ENCODE results near the gene SMURF1. TPM values are rescaled to one million over a fixed set of nuclear protein-coding genes. Genes with fewer than 3 reads are reported as not detected.

Gene SMURF1
- total and polyA plus RNA-seq, 7 donors = 8.4 to 18.0 (median 14.1) TPM

DNA sequence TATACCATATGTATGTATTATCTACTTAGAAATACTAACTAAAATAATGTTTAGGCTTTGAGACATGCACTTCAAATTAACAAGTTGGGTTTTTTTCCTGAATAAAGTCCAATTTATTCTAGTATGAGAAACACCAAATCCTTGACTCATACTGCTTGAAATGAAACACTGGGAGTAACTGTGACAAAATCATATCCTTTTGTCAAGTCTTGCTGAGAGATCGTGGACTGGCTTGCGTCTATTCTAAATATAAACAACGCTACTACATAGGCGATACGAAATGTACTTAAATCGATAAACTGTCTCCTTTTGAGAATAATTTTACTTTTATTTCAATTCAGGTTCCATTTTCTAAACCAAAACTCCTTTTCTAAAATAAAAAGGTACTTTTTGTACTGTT lies 16.3 kb downstream of the SMURF1 start:
- Histone ChIP-seq H3K4me3 (no peak overlapping the region), H3K4me1 (peaks cover 0 to 70% (median 53%) of the 10 kb centered on the region in 4 donors), H3K9me3 (no peaks in the 10 kb centered on the region), H3K36me3 (no peaks in the 10 kb centered on the region), H3K27me3 (no peaks in the 10 kb centered on the region), H3K27ac (peak overlapping the region in 3 of 4 donors; percentile 12 to 58 (median 33))
- WGBS, 2 donors = 85 to 87% methylated on average over 6 of the region's 6 CpGs
- no peak for DNase-seq
- intact Hi-C loops (cut with DNase I) = no loop called here
- TF ChIP-seq EP300 (IDR thresholded peaks at IDR 0.05) (no peak), POLR2A (IDR thresholded peaks at IDR 0.05) (no peak), CTCF (IDR thresholded peaks at IDR 0.05) (no peak), POLR2AphosphoS5 (IDR thresholded peaks at IDR 0.05) (no peak)

GRCh38 chr7:99126921-99127553 lies 16.9 kb downstream of the SMURF1 start:
- 73 to 79% methylated on average over 14 of the region's 14 CpGs for WGBS, 2 donors
- Histone ChIP-seq H3K4me3 (no peak overlapping the region), H3K4me1 (peaks cover 0 to 67% (median 55%) of the 10 kb centered on the region in 4 donors), H3K27ac (peak overlapping the region in 3 of 4 donors; percentile 12 to 58 (median 26)), H3K36me3 (no peaks in the 10 kb centered on the region), H3K9me3 (no peaks in the 10 kb centered on the region), H3K27me3 (no peaks in the 10 kb centered on the region)
- no peak for DNase-seq
- TF ChIP-seq CTCF (IDR thresholded peaks at IDR 0.05) (no peak), EP300 (IDR thresholded peaks at IDR 0.05) (no peak), POLR2AphosphoS5 (IDR thresholded peaks at IDR 0.05) (no peak), POLR2A (IDR thresholded peaks at IDR 0.05) (no peak)
- intact Hi-C loops (cut with DNase I) = no loop called here

DNA sequence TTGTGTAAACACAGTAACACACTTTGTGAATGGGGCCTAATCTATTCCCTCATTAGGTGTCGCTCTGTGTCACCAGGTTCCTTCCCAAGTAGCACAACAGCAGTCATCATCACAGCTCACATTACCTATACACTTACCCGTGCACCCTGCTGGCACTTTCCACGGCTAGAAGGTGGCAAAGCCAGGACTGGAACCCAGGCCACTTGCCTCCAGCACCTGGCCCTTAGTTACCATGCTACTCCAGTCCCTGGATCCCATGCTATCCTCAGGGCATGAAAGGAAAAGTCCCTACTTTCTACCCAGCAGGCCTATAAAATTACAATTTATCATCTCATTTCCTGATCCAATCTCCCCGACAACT lies 18.4 kb downstream of the SMURF1 start:
- H3K4me1 ChIP-seq = peaks cover 0 to 79% (median 63%) of the 10 kb centered on the region in 4 donors
- intact Hi-C loops (cut with DNase I) = no loop called here

DNA sequence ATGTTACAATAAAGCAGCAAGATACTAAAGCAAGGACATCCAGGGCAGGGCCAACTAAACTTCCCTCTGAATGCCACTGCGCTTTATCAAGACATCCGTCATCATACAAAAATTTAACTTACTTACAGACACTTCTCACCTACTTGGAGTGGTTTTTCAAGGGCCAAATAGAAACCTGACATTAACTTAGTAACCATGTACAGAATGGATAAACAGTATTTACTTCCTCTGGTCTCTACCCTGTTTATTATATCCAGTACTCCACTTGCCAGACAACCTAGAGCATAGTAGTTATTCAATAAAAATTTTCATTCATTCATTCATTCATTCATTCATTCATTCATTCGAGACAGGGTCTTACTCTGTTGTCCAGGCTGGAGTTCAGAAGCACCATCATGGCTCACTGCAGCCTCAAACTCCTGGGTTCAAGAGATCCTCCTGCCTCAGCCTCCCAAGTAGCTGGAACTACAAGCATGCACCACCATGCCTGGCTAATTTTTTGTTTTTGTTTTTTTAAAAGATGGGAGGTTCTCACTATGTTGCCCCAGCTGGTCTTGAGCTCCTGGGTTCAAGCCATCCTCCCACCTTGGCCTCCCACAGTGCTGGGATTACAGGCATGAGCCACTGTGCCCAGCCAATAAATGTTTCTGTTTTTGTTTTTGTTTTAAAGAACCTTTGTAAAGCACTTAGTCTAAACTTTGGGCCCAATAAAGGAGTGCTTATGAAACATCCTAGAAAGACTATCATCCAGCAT lies 19.0 kb downstream of the SMURF1 start:
- no peak overlapping the region for H3K4me3 ChIP-seq

More for the DNA sequence above, 18.4 kb downstream of the SMURF1 start:
- H3K9me3 ChIP-seq = no peaks in the 10 kb centered on the region
- H3K36me3 ChIP-seq = no peaks in the 10 kb centered on the region
- DNase-seq = no peak
- WGBS, 2 donors = 27 to 76% methylated on average over 4 of the region's 4 CpGs
- no peak overlapping the region for H3K4me3 ChIP-seq
- H3K27ac ChIP-seq = no peak overlapping the region
- H3K27me3 ChIP-seq = no peaks in the 10 kb centered on the region
- TF ChIP-seq POLR2A (IDR thresholded peaks at IDR 0.05) (no peak), EP300 (IDR thresholded peaks at IDR 0.05) (no peak), CTCF (IDR thresholded peaks at IDR 0.05) (no peak), POLR2AphosphoS5 (IDR thresholded peaks at IDR 0.05) (no peak)

More for the DNA sequence above, 19.0 kb downstream of the SMURF1 start:
- H3K4me1 ChIP-seq = peaks cover 0 to 80% (median 66%) of the 10 kb centered on the region in 4 donors
- H3K9me3 ChIP-seq = no peaks in the 10 kb centered on the region
- no peak for DNase-seq
- intact Hi-C loops (cut with DNase I) = no loop called here
- H3K27me3 ChIP-seq = no peaks in the 10 kb centered on the region
- WGBS, 2 donors = 79 to 94% methylated on average over 3 of the region's 3 CpGs
- peak overlapping the region in 2 of 4 donors; percentile 27 to 44 for H3K27ac ChIP-seq
- H3K36me3 ChIP-seq = no peaks in the 10 kb centered on the region
- TF ChIP-seq POLR2A (IDR thresholded peaks at IDR 0.05) (no peak), EP300 (IDR thresholded peaks at IDR 0.05) (no peak), POLR2AphosphoS5 (IDR thresholded peaks at IDR 0.05) (no peak), CTCF (IDR thresholded peaks at IDR 0.05) (no peak)

Data from sigmoid colon (tissue), 7 donors.